Common myeloid progenitor, CD34-positive (primary cell): ENCODE results near the gene BCAS1.

Experiments used
- CTCF ChIA-PET: fragments of 350-600 bp; sonication (Branson Sonifier 250); formaldehyde crosslinking; loops from one replicate; lab custom pipeline; 2021; ENCODE audit warnings: antibody characterized with exemption; lab: Charles Lee
- POLR2A ChIA-PET: fragments of 350-600 bp; sonication (Branson Sonifier 250); formaldehyde crosslinking; loops from one replicate; lab custom pipeline; 2021; ENCODE audit warnings: antibody characterized with exemption; lab: Charles Lee
- DNase-seq, 3 donors: peaks; one replicate each; pipeline versions ENCODE4 v3.0.0 to v3.0.0-alpha.2; 2013
- H3K27ac ChIP-seq, 2 experiments: 1 replicate in 1 of 2; 2 replicates in 1 of 2; pipeline ENCODE4 v1.7.0; 2013; ENCODE audit warnings: inconsistent platforms in 2 of 2, low read length in 2 of 2, mild to moderate bottlenecking in 2 of 2, low read depth in 1 of 2, moderate library complexity in 1 of 2; ENCODE audit not compliant: severe bottlenecking in 2 of 2, insufficient read depth in 1 of 2, poor library complexity in 1 of 2
- H3K27me3 ChIP-seq, 5 experiments: replicated peaks in 2 of 5; 1 replicate in 3 of 5; 2 replicates in 2 of 5; pipeline versions ENCODE4 v1.6.1 to v1.7.0; 2013; ENCODE audit warnings: low read length in 4 of 5, mild to moderate bottlenecking in 2 of 5, moderate library complexity in 2 of 5, inconsistent platforms in 1 of 5; ENCODE audit not compliant: insufficient read depth in 5 of 5, control insufficient read depth in 4 of 5
- H3K36me3 ChIP-seq, 4 experiments: 1 replicate in 2 of 4; 2 replicates in 2 of 4; pipeline versions ENCODE4 v1.6.1 to v1.7.0; 2013; ENCODE audit warnings: low read length in 3 of 4, control low read depth in 1 of 4, mild to moderate bottlenecking in 1 of 4; ENCODE audit not compliant: control insufficient read depth in 4 of 4, insufficient read depth in 4 of 4
- H3K4me1 ChIP-seq, 4 experiments: 1 replicate in 3 of 4; 2 replicates in 1 of 4; pipeline versions ENCODE4 v1.6.1 to v1.7.1; 2013; ENCODE audit warnings: low read length in 3 of 4, mild to moderate bottlenecking in 3 of 4, control low read depth in 1 of 4, inconsistent platforms in 1 of 4, moderate library complexity in 1 of 4; ENCODE audit not compliant: control insufficient read depth in 4 of 4, insufficient read depth in 4 of 4; ENCODE audit errors: control extremely low read depth in 1 of 4
- H3K4me3 ChIP-seq, 7 experiments: 1 replicate in 4 of 7; 2 replicates in 3 of 7; pipeline versions ENCODE4 v1.5.1 to v1.7.0; 2013; ENCODE audit warnings: mild to moderate bottlenecking in 7 of 7, low read length in 6 of 7, moderate library complexity in 6 of 7, inconsistent platforms in 2 of 7, low read depth in 2 of 7, control low read depth in 1 of 7; ENCODE audit not compliant: insufficient read depth in 4 of 7, control insufficient read depth in 1 of 7; ENCODE audit errors: extremely low read depth in 1 of 7
- H3K9me3 ChIP-seq, 5 experiments: 1 replicate in 4 of 5; 2 replicates in 1 of 5; pipeline versions ENCODE4 v1.6.1 to v1.7.1; 2013; ENCODE audit warnings: low read length in 4 of 5, mild to moderate bottlenecking in 2 of 5, inconsistent platforms in 1 of 5, low read depth in 1 of 5, moderate library complexity in 1 of 5; ENCODE audit not compliant: control insufficient read depth in 4 of 5, insufficient read depth in 2 of 5; ENCODE audit errors: control extremely low read depth in 1 of 5
- WGBS: methylation state at CpG from one replicate; pipeline ENCODE4 v1.1.5; 2013; ENCODE audit not compliant: insufficient coverage; 5-methylcytosine and 5-hydroxymethylcytosine counted together

Gene BCAS1

DNA sequence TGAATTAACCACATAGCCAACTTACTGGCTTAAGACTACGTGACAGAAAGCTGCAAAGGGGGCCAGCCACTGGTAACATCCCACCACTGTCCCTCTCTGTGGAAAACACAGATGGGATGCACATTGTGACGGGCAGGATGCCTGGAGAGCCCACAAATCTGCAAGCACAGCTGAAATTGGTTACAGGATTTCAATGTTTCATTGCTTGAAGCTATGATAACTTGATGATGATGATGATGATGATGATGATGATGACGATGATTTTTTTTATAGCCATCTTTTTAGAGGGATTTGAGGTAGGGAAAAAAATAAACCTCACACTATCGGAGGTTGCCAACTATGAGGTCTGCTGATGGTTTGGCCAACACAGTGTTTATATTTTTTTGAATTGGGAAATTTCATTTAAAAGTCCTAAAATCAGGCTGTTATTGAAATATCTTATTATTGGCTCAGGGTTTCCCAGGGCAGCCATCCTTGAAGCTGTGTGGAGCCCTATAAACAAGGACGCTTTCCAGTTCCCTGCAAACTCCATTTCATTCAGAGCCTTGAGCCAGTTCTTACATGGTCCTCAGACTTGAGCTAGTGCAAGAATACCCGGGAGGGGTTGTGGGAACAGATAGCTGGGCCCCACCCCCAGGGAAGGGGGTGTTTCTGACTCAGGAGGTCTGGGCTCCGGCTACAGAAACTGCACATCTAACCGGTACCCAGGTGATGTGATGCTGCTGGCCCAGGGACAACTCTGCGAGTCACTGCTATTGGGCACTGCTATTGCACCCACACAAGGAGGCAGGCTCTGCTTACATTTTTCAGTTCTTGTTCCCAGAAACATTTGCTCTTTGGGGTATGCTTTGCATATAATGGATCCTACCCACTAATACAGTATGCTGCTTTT, 27.1 kb downstream of the BCAS1 start:
- no peak overlapping the region for H3K27ac ChIP-seq
- DNase-seq: no peak

GRCh38 chr20:54042021-54042420, 28.4 kb downstream of the BCAS1 start:
- no peaks in the 10 kb centered on the region for H3K27me3 ChIP-seq
- H3K36me3 ChIP-seq: no peaks in the 10 kb centered on the region
- H3K4me1 ChIP-seq: no peaks in the 10 kb centered on the region
- POLR2A ChIA-PET: no interaction called here
- DNase-seq: no peak
- H3K9me3 ChIP-seq: no peaks in the 10 kb centered on the region
- no peak overlapping the region for H3K27ac ChIP-seq
- 100% methylated on average over 1 of the region's 4 CpGs for WGBS
- H3K4me3 ChIP-seq: no peak overlapping the region
- CTCF ChIA-PET: no interaction called here

More for the DNA sequence above, 27.1 kb downstream of the BCAS1 start:
- no peaks in the 10 kb centered on the region for H3K4me1 ChIP-seq
- no peak overlapping the region for H3K4me3 ChIP-seq
- POLR2A ChIA-PET: no interaction called here
- no peaks in the 10 kb centered on the region for H3K27me3 ChIP-seq
- no peaks in the 10 kb centered on the region for H3K9me3 ChIP-seq
- no peaks in the 10 kb centered on the region for H3K36me3 ChIP-seq
- CTCF ChIA-PET: interaction anchor here (1.8 kb wide), 1 partner anchor 17 kb away, joined by 4 read pairs; no protein-coding TSS in a partner anchor
- 80% methylated on average over 9 of the region's 9 CpGs for WGBS

- WGBS: 94% methylated on average over 3 of the region's 4 CpGs
- H3K27ac ChIP-seq: no peak overlapping the region
- no peaks in the 10 kb centered on the region for H3K4me1 ChIP-seq
- no peak for DNase-seq
- ChIA-PET POLR2A (no interaction called here), CTCF (no interaction called here)
- no peaks in the 10 kb centered on the region for H3K27me3 ChIP-seq
- no peaks in the 10 kb centered on the region for H3K36me3 ChIP-seq
- no peaks in the 10 kb centered on the region for H3K9me3 ChIP-seq
- H3K4me3 ChIP-seq: no peak overlapping the region
Observed at GRCh38 chr20:54041336-54041735, 29.1 kb downstream of the BCAS1 start.

DNA sequence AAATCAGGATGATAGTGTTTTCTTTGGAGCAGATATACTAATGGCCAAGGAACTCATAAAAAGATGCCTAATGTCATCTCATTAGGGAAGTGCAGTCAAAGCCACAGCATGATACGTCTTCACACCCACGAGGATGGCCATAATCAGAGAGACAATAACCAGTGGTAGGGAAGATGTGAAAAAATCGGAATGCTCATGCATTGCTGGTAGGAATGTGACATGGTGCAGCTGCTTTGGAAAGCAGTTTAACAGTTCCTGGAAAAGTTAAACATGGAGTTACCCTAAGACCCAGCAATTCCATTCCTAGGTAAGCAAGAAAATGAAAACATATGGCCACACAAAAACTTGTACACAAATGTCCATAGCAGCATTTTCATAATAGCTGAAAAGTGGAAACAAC, 29.9 kb downstream of the BCAS1 start:
- DNase-seq: no peak
- no peaks in the 10 kb centered on the region for H3K27me3 ChIP-seq
- H3K4me1 ChIP-seq: no peaks in the 10 kb centered on the region
- ChIA-PET POLR2A (no interaction called here), CTCF (interaction anchor here (0.9 kb wide), 1 partner anchor 17 kb away, joined by 3 read pairs; no protein-coding TSS in a partner anchor)
- H3K9me3 ChIP-seq: no peaks in the 10 kb centered on the region
- no peaks in the 10 kb centered on the region for H3K36me3 ChIP-seq
- no peak overlapping the region for H3K27ac ChIP-seq
- WGBS: 100% methylated on average over 1 of the region's 3 CpGs
- no peak overlapping the region for H3K4me3 ChIP-seq

DNA sequence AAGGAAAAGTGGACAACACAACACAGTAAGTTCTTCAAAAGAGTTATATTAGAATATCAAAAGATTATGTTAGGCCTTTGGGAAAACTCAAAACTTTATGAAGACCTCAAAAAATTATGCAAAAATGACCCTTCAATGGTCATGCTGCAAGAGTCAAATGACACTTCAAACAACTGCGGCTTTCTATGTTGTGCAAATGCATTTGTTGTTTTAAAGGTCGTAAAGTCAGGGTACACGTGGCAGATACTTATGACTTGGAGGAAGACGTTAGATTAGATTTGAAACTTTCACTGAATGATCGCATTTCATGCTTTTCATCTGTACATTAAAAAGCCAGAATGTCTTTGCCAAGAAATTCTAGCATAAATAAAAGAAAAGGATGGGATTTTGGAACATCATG, 31.4 kb downstream of the BCAS1 start:
- 100% methylated on average over 1 of the region's 5 CpGs for WGBS
- Histone ChIP-seq H3K9me3 (no peaks in the 10 kb centered on the region), H3K36me3 (no peaks in the 10 kb centered on the region), H3K4me1 (no peaks in the 10 kb centered on the region), H3K27ac (no peak overlapping the region), H3K4me3 (no peak overlapping the region), H3K27me3 (no peaks in the 10 kb centered on the region)
- ChIA-PET CTCF (interaction anchor here (1.0 kb wide), 1 partner anchor 10 kb away, joined by 4 read pairs; no protein-coding TSS in a partner anchor), POLR2A (no interaction called here)
- no peak for DNase-seq

GRCh38 chr20:54037525-54037924, 32.9 kb downstream of the BCAS1 start:
- H3K4me1 ChIP-seq: no peaks in the 10 kb centered on the region
- H3K27me3 ChIP-seq: no peaks in the 10 kb centered on the region
- DNase-seq: no peak
- no peak overlapping the region for H3K4me3 ChIP-seq
- CTCF ChIA-PET: no interaction called here
- H3K36me3 ChIP-seq: no peaks in the 10 kb centered on the region
- no peak overlapping the region for H3K27ac ChIP-seq
- WGBS: no CpG with 5 or more reads among the region's 1 CpG
- H3K9me3 ChIP-seq: peaks cover 0 to 4% (median 0%) of the 10 kb centered on the region in 5 experiments
- POLR2A ChIA-PET: no interaction called here

- H3K27me3 ChIP-seq: no peaks in the 10 kb centered on the region
- no peak overlapping the region for H3K27ac ChIP-seq
- no peaks in the 10 kb centered on the region for H3K36me3 ChIP-seq
- DNase-seq: no peak
- H3K4me1 ChIP-seq: peaks cover 0 to 5% (median 0%) of the 10 kb centered on the region in 4 experiments
- ChIA-PET CTCF (no interaction called here), POLR2A (no interaction called here)
- WGBS: 100% methylated on average over 1 of the region's 1 CpG
- peaks cover 0 to 15% (median 0%) of the 10 kb centered on the region in 5 experiments for H3K9me3 ChIP-seq
- H3K4me3 ChIP-seq: no peak overlapping the region
Observed at GRCh38 chr20:54029643-54030042, 40.8 kb downstream of the BCAS1 start.
